HEK293 (cell line): Measurements from ENCODE around the gene ADCY3.

Source experiments
- CTCF ChIA-PET: fragments of 350-600 bp; formaldehyde crosslinking; extraction: SDS; loops from one replicate; lab custom pipeline; 2021; ENCODE audit warnings: antibody characterized with exemption; lab: Yijun Ruan, JAX
- POLR2A ChIA-PET: fragments of 300-600 bp; formaldehyde crosslinking; extraction: SDS; loops from one replicate; lab custom pipeline; 2020; ENCODE audit warnings: antibody characterized with exemption, inconsistent platforms; lab: Yijun Ruan, JAX
- H3K27ac ChIP-seq: fragments of 200-500 bp; sonication (Bioruptor generic); 2 replicates; pipeline ENCODE4 v1.5.1; 2014; ENCODE audit warnings: low read depth, low read length, control low read depth, inconsistent platforms; ENCODE audit errors: extremely low read depth
- H3K36me3 ChIP-seq, 2 experiments: fragments of 200-500 bp in 1 of 2; sonication (Bioruptor generic) in 1 of 2; 1 replicate in 1 of 2; 2 replicates in 1 of 2; pipeline ENCODE4 v1.5.1; 2014 to 2017; ENCODE audit warnings: inconsistent platforms in 2 of 2, low read length in 2 of 2; ENCODE audit not compliant: control insufficient read depth in 2 of 2, insufficient read depth in 1 of 2
- H3K4me1 ChIP-seq: fragments of 200-500 bp; sonication (Bioruptor generic); 2 replicates; pipeline ENCODE4 v1.5.1; 2014; ENCODE audit warnings: mild to moderate bottlenecking, low read length, inconsistent platforms; ENCODE audit not compliant: control insufficient read depth, insufficient read depth
- H3K4me3 ChIP-seq: 2 replicates; pipeline ENCODE4 v1.5.1; 2011; ENCODE audit warnings: low read depth, mild to moderate bottlenecking, control low read depth, low read length, moderate library complexity
- H3K9me3 ChIP-seq: fragments of 200-500 bp; sonication (Bioruptor generic); 2 replicates; pipeline ENCODE4 v1.5.1; 2014; ENCODE audit warnings: low read depth, low read length, inconsistent platforms; ENCODE audit not compliant: control insufficient read depth, insufficient read depth
- GLIS2 ChIP-seq: fragments of 450-650 bp; formaldehyde crosslinking; IDR thresholded peaks from 2 replicates; pipeline ENCODE4 v1.5.1; 2016; ENCODE audit warnings: missing biosample characterization, missing genetic modification characterization
- KLF7 ChIP-seq: fragments of 450-650 bp; formaldehyde crosslinking; IDR thresholded peaks from 2 replicates; pipeline ENCODE4 v1.5.1; 2016; ENCODE audit warnings: missing biosample characterization, missing genetic modification characterization, borderline replicate concordance
- OVOL3 ChIP-seq: fragments of 450-650 bp; formaldehyde crosslinking; IDR thresholded peaks from 2 replicates; pipeline ENCODE4 v1.5.1; 2016; ENCODE audit warnings: missing biosample characterization, missing genetic modification characterization
- PRDM6 ChIP-seq: fragments of 450-650 bp; formaldehyde crosslinking; IDR thresholded peaks from 2 replicates; pipeline ENCODE4 v1.5.1; 2017; ENCODE audit warnings: missing biosample characterization, missing genetic modification characterization
- SP2 ChIP-seq: fragments of 450-650 bp; formaldehyde crosslinking; IDR thresholded peaks from 2 replicates; pipeline ENCODE4 v1.5.1; 2016; ENCODE audit warnings: missing biosample characterization, missing genetic modification characterization
- TRIM28 ChIP-seq: IDR thresholded peaks from 2 replicates; pipeline ENCODE4 v1.6.1; 2011; ENCODE audit warnings: low read length, control low read depth, borderline replicate concordance
- YY1 ChIP-seq: fragments of 450-650 bp; formaldehyde crosslinking; IDR thresholded peaks from 2 replicates; pipeline ENCODE4 v1.5.1; 2018; ENCODE audit warnings: missing biosample characterization, missing genetic modification characterization
- ZBTB1 ChIP-seq: fragments of 450-650 bp; formaldehyde crosslinking; IDR thresholded peaks from 2 replicates; pipeline ENCODE4 v1.5.1; 2016; ENCODE audit warnings: missing biosample characterization, missing genetic modification characterization
- ZBTB6 ChIP-seq: fragments of 450-650 bp; formaldehyde crosslinking; IDR thresholded peaks from 2 replicates; pipeline ENCODE4 v1.5.1; 2017; ENCODE audit warnings: missing biosample characterization, missing genetic modification characterization
- ZBTB7A ChIP-seq: fragments of 450-650 bp; formaldehyde crosslinking; IDR thresholded peaks from 2 replicates; pipeline ENCODE4 v1.5.1; 2016; ENCODE audit warnings: low read depth, missing biosample characterization, missing genetic modification characterization
- ZEB2 ChIP-seq: fragments of 450-650 bp; formaldehyde crosslinking; IDR thresholded peaks from 2 replicates; pipeline ENCODE4 v1.5.1; 2016; ENCODE audit warnings: missing biosample characterization, missing genetic modification characterization
- ZFP41 ChIP-seq: fragments of 450-650 bp; formaldehyde crosslinking; IDR thresholded peaks from 2 replicates; pipeline ENCODE4 v1.5.1; 2016; ENCODE audit warnings: missing biosample characterization, missing genetic modification characterization, borderline replicate concordance
- ZFP69B ChIP-seq: fragments of 450-650 bp; formaldehyde crosslinking; IDR thresholded peaks from 2 replicates; pipeline ENCODE4 v1.5.1; 2016; ENCODE audit warnings: missing biosample characterization, missing genetic modification characterization
- ZNF239 ChIP-seq: fragments of 450-650 bp; formaldehyde crosslinking; IDR thresholded peaks from 2 replicates; pipeline ENCODE4 v1.5.1; 2016; ENCODE audit warnings: missing biosample characterization, missing genetic modification characterization
- ZNF248 ChIP-seq: fragments of 450-650 bp; formaldehyde crosslinking; IDR thresholded peaks from 2 replicates; pipeline ENCODE4 v1.5.1; 2017; ENCODE audit warnings: missing biosample characterization, missing genetic modification characterization
- ZNF426 ChIP-seq: fragments of 450-650 bp; formaldehyde crosslinking; IDR thresholded peaks from 2 replicates; pipeline ENCODE4 v1.5.1; 2017; ENCODE audit warnings: missing biosample characterization, missing genetic modification characterization, mild to moderate bottlenecking, inconsistent platforms, moderate library complexity
- ZNF501 ChIP-seq: fragments of 450-650 bp; formaldehyde crosslinking; IDR thresholded peaks from 2 replicates; pipeline ENCODE4 v1.5.1; 2016; ENCODE audit warnings: missing biosample characterization, missing genetic modification characterization
- ZNF513 ChIP-seq: fragments of 450-650 bp; IDR thresholded peaks from 2 replicates; pipeline ENCODE4 v1.5.1; 2018; ENCODE audit warnings: missing biosample characterization, missing genetic modification characterization
- ZNF529 ChIP-seq: fragments of 450-650 bp; formaldehyde crosslinking; IDR thresholded peaks from 2 replicates; pipeline ENCODE4 v1.5.1; 2017; ENCODE audit warnings: missing genetic modification characterization, missing biosample characterization; ENCODE audit not compliant: insufficient replicate concordance
- ZNF610 ChIP-seq: fragments of 450-650 bp; formaldehyde crosslinking; IDR thresholded peaks from 2 replicates; pipeline ENCODE4 v1.5.1; 2016; ENCODE audit warnings: missing biosample characterization, missing genetic modification characterization, borderline replicate concordance
- ZNF677 ChIP-seq: fragments of 450-650 bp; IDR thresholded peaks from 2 replicates; pipeline ENCODE4 v1.5.0; 2018; ENCODE audit warnings: missing biosample characterization, mild to moderate bottlenecking, missing genetic modification characterization, moderate library complexity
- ZNF707 ChIP-seq: fragments of 450-650 bp; formaldehyde crosslinking; IDR thresholded peaks from 2 replicates; pipeline ENCODE4 v1.5.1; 2016; ENCODE audit warnings: missing biosample characterization, missing genetic modification characterization
- ZNF792 ChIP-seq: fragments of 450-650 bp; formaldehyde crosslinking; IDR thresholded peaks from 2 replicates; pipeline ENCODE4 v1.5.1; 2016; ENCODE audit warnings: missing biosample characterization, missing genetic modification characterization
- ZNF830 ChIP-seq: fragments of 450-650 bp; IDR thresholded peaks from 2 replicates; pipeline ENCODE4 v1.5.0; 2018; ENCODE audit warnings: missing biosample characterization, missing genetic modification characterization, low read depth, mild to moderate bottlenecking, moderate library complexity
- ZSCAN18 ChIP-seq: fragments of 450-650 bp; formaldehyde crosslinking; IDR thresholded peaks from 2 replicates; pipeline ENCODE4 v1.5.1; 2016; ENCODE audit warnings: missing biosample characterization, missing genetic modification characterization

ADCY3 gene

GRCh38 chr2:24961903-24962302 lies 41.9 kb upstream of the ADCY3 start (continued):
- no peak for TF ChIP-seq KLF7
- TF ChIP-seq ZNF501 (tag by site-specific recombination): no peak
- TF ChIP-seq ZSCAN18 (tag by site-specific recombination): no peak
- no peak for TF ChIP-seq ZNF426 (tag by site-specific recombination)
- no peak for TF ChIP-seq ZNF529 (tag by site-specific recombination)
- no peak for TF ChIP-seq SP2 (tag by site-specific recombination)
- no peak for TF ChIP-seq OVOL3 (tag by site-specific recombination)
- no peak for TF ChIP-seq ZFP41 (tag by site-specific recombination)
- no peak for TF ChIP-seq ZBTB6 (tag by site-specific recombination)
- TF ChIP-seq ZFP69B: no peak
- TF ChIP-seq TRIM28: no peak

GRCh38 chr2:24959761-24960160 lies 39.7 kb upstream of the ADCY3 start:
- peaks cover 56 to 97% of the 10 kb centered on the region in 2 experiments for H3K36me3 ChIP-seq
- POLR2A ChIA-PET: no interaction called here

GRCh38 chr2:24958411-24958935 lies 38.4 kb upstream of the ADCY3 start:
- ChIA-PET CTCF (interaction anchor here (1.5 kb wide), 1 partner anchor 17 kb away, joined by 8 read pairs; no protein-coding TSS in a partner anchor), POLR2A (no interaction called here)
- no peaks in the 10 kb centered on the region for H3K9me3 ChIP-seq
- no peak overlapping the region for H3K4me3 ChIP-seq
- no peak overlapping the region for H3K27ac ChIP-seq
- H3K4me1 ChIP-seq: no peaks in the 10 kb centered on the region
- peaks cover 45 to 98% of the 10 kb centered on the region in 2 experiments for H3K36me3 ChIP-seq
- TF ChIP-seq GLIS2 (tag by site-specific recombination) (no peak), ZNF792 (no peak), ZBTB1 (tag by site-specific recombination) (no peak), PRDM6 (tag by site-specific recombination) (no peak), ZSCAN18 (tag by site-specific recombination) (no peak)

More at GRCh38 chr2:24959761-24960160, 39.7 kb upstream of the ADCY3 start:
- Histone ChIP-seq H3K4me1 (no peaks in the 10 kb centered on the region), H3K27ac (no peak overlapping the region), H3K9me3 (no peaks in the 10 kb centered on the region), H3K4me3 (no peak overlapping the region)
- CTCF ChIA-PET: interaction anchor here (1.5 kb wide), 1 partner anchor 16 kb away, joined by 8 read pairs; no protein-coding TSS in a partner anchor
- TF ChIP-seq ZBTB7A (no peak), ZNF707 (tag by site-specific recombination) (no peak), YY1 (tag by site-specific recombination) (no peak), ZNF610 (tag by site-specific recombination) (no peak), ZNF513 (no peak), ZNF677 (tag by site-specific recombination) (no peak), ZNF529 (tag by site-specific recombination) (no peak), ZNF239 (tag by site-specific recombination) (no peak), ZEB2 (tag by site-specific recombination) (no peak), ZNF248 (tag by site-specific recombination) (no peak), ZNF830 (tag by site-specific recombination) (no peak)
